Subcutaneous adipose tissue (tissue), 4 donors: ENCODE data around the gene FRAS1. TPM values are rescaled to one million over a fixed set of nuclear protein-coding genes. Genes with fewer than 3 reads are reported as not detected.

ENCODE experiments used
- CTCF ChIP-seq: fragments of 450-650 bp; IDR thresholded peaks from one replicate; pipeline ENCODE4 v1.5.1; 2016; ENCODE audit warnings: low read depth, mild to moderate bottlenecking, control low read depth, antibody characterized with exemption, moderate library complexity
- total RNA-seq, 4 donors: library from RNA; depleted of rRNA; stranded (reverse); fragments of >200 nt; gene quantifications; one replicate each; pipeline ENCODE4 v1.1.0, GENCODE V29; 2016

Gene FRAS1
- total RNA-seq, 4 donors from 2014 or later: 2.2 to 6.0 (median 3.6) TPM

DNA sequence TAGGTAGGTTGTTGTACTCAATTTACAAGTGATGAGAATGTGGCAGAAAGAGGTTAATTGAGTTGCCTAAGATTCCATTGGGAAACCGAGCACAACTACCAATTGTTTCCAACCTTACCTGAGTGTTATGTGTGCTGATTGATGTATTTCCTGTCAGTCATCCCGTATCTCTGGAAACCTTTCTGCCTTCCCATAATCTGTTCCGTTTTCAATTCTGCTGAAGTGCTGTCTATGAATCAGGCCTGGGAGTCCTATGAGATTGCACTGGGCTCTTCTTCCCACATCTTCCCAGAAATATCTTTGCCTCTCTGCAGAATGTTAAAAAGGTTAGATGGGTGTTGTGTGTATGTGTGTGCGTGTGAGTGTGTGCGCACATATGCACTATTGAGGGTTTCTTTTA, 264.9 kb downstream of the FRAS1 start:
- no peak for TF ChIP-seq CTCF

DNA sequence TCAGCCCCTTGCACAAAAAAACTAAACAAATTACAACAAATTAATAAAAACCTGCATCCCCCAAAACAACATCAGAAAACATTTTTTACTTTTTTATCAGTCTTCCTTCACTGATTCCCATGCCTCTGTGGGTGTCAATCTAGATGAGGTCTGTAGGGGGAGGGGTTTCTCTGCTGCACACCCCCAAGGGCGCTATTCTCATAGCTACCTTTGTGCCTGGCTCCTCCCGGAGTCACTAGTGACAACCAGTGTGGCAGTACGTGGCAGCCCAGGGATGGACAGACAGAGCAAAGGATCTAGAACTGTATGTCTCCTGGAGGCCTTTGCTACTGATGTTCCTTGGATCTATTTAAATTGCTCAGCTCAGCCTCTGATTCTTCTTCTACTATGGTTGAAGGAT, 266.3 kb downstream of the FRAS1 start:
- TF ChIP-seq CTCF: no peak

DNA sequence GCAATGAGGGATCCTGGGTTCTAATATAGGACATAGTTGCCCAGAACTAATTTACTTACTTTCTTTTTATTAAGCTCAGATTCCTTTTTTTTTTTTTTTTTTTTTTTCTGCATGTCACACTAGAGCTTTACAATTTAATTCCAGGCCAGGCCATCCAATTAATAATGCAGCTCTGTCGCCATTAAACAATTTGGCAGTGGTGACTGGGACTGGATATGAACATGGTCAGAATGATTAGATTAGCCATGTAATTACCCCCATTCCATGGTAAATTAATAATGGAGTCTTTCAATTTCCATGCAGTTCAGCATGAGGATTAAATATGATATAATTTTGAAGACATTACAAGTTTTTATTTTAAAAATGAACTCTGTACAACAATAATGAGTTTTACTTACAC, 267.5 kb downstream of the FRAS1 start:
- TF ChIP-seq CTCF: no peak

GRCh38 chr4:78325271-78326157, 268.4 kb downstream of the FRAS1 start:
- TF ChIP-seq CTCF: no peak

GRCh38 chr4:78331186-78331585, 274.1 kb downstream of the FRAS1 start:
- TF ChIP-seq CTCF: no peak

DNA sequence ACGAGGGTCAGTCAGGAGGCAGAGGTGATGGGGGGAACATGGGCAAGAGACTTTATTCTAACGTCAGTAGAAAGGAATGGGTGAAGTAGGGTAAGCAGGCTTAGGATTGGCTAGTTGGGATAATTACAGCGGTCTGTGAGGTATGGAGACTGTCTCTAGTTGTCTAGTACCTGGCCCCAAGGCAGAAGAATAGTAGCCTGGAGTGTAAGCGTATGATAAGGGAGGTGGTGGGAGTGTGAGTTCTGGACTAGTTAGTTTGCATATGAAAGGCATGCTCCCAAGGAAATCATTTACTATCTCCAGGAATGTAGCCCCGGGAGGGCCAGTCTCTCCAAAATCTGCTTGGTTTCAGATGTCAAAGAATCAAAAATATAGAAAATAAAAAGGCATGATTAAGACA, 274.8 kb downstream of the FRAS1 start:
- TF ChIP-seq CTCF: no peak

DNA sequence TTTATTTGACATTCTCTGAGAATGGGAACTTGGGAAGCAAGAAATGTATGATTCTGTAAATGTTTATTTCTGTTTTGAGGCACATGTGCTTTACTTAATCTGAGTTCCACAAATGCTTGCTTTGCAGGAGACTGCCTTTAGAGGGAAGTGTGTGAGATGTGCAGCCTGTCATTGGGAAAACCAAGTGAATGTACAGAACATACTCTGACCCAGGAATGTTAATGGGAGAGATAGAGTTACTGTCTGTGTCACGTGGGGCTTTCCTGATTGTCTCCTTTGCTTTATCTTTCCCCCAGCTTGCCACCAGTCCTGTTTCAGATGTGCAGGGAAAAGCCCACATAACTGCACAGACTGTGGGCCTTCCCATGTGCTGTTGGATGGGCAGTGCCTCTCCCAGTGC, 275.9 kb downstream of the FRAS1 start:
- TF ChIP-seq CTCF: no peak
